ENCODE data around the gene DPH3. TPM values are rescaled to one million over a fixed set of nuclear protein-coding genes. Genes with fewer than 3 reads are reported as not detected.

DPH3 gene
- total and polyA plus RNA-seq, 9 of the 15 experiments (the other 6 are each of a cell fraction or from before 2014, with no cell fraction given): 15.9 to 131 (median 38.7) TPM

DNA sequence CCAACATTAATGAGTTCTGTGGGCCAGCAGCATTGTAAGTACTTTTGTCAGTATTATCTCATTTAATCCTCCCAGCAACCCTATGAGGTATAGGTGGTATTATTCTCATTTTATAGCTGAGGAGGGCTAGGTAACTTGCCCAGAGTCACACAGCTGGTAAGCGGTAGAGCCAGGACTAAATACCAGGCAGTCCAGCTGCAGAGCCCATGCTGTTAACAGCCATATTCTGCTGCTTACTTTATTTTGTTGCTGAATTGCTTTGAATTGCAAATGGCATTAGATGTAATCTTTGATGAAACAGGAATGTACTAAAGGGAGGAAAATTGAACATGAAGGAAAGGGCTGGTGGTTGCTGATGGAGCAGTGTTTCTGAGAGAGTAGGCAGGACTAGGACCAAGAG is 19.9 kb upstream of the DPH3 start (continued):
- TF ChIP-seq, protein P1, sequence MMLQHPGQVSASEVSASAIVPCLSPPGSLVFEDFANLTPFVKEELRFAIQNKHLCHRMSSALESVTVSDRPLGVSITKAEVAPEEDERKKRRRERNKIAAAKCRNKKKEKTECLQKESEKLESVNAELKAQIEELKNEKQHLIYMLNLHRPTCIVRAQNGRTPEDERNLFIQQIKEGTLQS (IDR thresholded peaks at IDR 0.05): no peak
- TF ChIP-seq, protein P1 (CRISPR knock-in tag; conservative IDR thresholded peaks at IDR 0.05): no peak
- TF ChIP-seq NR2C1 (IDR thresholded peaks at IDR 0.05) (no peak), NR2C1 (tag; IDR thresholded peaks at IDR 0.05) (no peak), KLF13 (tag; IDR thresholded peaks at IDR 0.05; ENCODE audit: borderline replicate concordance, low read depth) (no peak), ZSCAN29 (IDR thresholded peaks at IDR 0.05) (no peak)

DNA sequence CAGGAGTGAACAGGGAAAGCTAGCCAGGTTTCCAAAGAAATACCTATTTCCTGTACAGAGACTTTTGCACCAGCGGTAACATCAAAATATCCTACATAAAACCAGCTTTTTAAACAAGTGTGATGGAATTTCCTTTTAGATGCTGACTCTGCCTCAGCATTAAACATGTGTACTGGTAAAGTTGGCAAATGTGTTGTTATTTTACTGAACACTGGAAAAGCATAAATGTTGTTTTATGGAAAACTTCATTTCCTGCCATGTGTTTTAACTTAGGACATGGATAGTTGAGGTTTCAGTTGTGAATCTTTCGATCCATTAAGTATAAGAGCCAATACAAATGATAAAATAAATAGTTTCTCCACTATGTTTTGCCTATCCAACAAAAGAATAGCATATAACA is 15.9 kb upstream of the DPH3 start:
- no peak for TF ChIP-seq DIDO1 (tag; IDR thresholded peaks at IDR 0.05; ENCODE audit: low read depth)
- TF ChIP-seq YBX1 (IDR thresholded peaks at IDR 0.05): no peak
- TF ChIP-seq XRCC4 (IDR thresholded peaks at IDR 0.05; ENCODE audit: extremely low read depth, insufficient read depth, insufficient read length): no peak
- no peak for TF ChIP-seq ZNF696 (CRISPR knock-in tag; conservative IDR thresholded peaks at IDR 0.05)
- TF ChIP-seq, protein P2, sequence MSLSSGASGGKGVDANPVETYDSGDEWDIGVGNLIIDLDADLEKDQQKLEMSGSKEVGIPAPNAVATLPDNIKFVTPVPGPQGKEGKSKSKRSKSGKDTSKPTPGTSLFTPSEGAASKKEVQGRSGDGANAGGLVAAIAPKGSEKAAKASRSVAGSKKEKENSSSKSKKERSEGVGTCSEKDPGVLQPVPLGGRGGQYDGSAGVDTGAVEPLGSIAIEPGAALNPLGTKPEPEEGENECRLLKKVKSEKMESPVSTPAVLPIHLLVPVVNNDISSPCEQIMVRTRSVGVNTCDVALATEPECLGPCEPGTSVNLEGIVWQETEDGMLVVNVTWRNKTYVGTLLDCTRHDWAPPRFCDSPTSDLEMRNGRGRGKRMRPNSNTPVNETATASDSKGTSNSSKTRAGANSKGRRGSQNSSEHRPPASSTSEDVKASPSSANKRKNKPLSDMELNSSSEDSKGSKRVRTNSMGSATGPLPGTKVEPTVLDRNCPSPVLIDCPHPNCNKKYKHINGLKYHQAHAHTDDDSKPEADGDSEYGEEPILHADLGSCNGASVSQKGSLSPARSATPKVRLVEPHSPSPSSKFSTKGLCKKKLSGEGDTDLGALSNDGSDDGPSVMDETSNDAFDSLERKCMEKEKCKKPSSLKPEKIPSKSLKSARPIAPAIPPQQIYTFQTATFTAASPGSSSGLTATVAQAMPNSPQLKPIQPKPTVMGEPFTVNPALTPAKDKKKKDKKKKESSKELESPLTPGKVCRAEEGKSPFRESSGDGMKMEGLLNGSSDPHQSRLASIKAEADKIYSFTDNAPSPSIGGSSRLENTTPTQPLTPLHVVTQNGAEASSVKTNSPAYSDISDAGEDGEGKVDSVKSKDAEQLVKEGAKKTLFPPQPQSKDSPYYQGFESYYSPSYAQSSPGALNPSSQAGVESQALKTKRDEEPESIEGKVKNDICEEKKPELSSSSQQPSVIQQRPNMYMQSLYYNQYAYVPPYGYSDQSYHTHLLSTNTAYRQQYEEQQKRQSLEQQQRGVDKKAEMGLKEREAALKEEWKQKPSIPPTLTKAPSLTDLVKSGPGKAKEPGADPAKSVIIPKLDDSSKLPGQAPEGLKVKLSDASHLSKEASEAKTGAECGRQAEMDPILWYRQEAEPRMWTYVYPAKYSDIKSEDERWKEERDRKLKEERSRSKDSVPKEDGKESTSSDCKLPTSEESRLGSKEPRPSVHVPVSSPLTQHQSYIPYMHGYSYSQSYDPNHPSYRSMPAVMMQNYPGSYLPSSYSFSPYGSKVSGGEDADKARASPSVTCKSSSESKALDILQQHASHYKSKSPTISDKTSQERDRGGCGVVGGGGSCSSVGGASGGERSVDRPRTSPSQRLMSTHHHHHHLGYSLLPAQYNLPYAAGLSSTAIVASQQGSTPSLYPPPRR (CRISPR knock-in tag; IDR thresholded peaks at IDR 0.05; ENCODE audit: borderline replicate concordance): no peak
- no peak for TF ChIP-seq ZNF785 (CRISPR knock-in tag; IDR thresholded peaks at IDR 0.05)
- TF ChIP-seq SIN3A (IDR thresholded peaks at IDR 0.05; ENCODE audit: borderline replicate concordance in 2 of 2, control insufficient read depth in 1 of 2, low read depth in 2 of 2, low read length in 2 of 2): no peak
- no peak for TF ChIP-seq MCM7 (IDR thresholded peaks at IDR 0.05)
- TF ChIP-seq KHSRP (IDR thresholded peaks at IDR 0.05): no peak
- TF ChIP-seq KDM1A (IDR thresholded peaks at IDR 0.05): no peak
- Histone ChIP-seq H3K36me3 (ENCODE audit: control insufficient read depth, insufficient read depth, low read length) (peaks cover 92% of the 10 kb centered on the region), H2AFZ (ENCODE audit: low read depth, low read length) (no peak overlapping the region), H3K4me1 (replicated peaks in 1 of 2; ENCODE audit: control insufficient read depth in 2 of 2, insufficient read depth in 2 of 2, low read length in 2 of 2) (0 out of 5 replicates have a peak, but pooled peaks cover 0 to 4% of the 10 kb centered on the region in 2 experiments), H3K4me2 (ENCODE audit: insufficient read depth, low read length) (no peak overlapping the region), H3K4me3 (no peak overlapping the region), H3K9ac (ENCODE audit: insufficient read depth in 1 of 2, low read depth in 2 of 2, low read length in 2 of 2) (no peak overlapping the region), H3K27ac (ENCODE audit: extremely low read depth, low read depth, low read length) (no peak overlapping the region), H3K27me3 (ENCODE audit: control insufficient read depth in 2 of 2, insufficient read depth in 2 of 2, low read length in 2 of 2) (no peaks in the 10 kb centered on the region), H4K20me1 (replicated peaks; ENCODE audit: control insufficient read depth, insufficient read depth, low read length) (no peaks in the 10 kb centered on the region; the same call in 1 of the 2 replicates), H3K9me1 (ENCODE audit: control insufficient read depth, insufficient read depth, low read length) (no peaks in the 10 kb centered on the region), H3K79me2 (ENCODE audit: control insufficient read depth, insufficient read depth, low read length) (0 out of 3 replicates have a peak, but pooled peaks cover 3% of the 10 kb centered on the region), H3K9me3 (replicated peaks; ENCODE audit: control insufficient read depth, insufficient read depth, low read depth, low read length) (no peaks in the 10 kb centered on the region)
- no peak for FAIRE-seq
- CTCF ChIA-PET (ENCODE audit: low intra/inter-chr PET ratio): no interaction called here
- WGBS (ENCODE audit: insufficient coverage, low coverage, missing lambda C conversion rate): 98% methylated on average over 2 of the region's 2 CpGs
- intact Hi-C loops (cut with micrococcal nuclease): no loop called here
- ATAC-seq: no peak
- in situ Hi-C loops (cut with MboI): no loop called here
- BruUV-seq (replicated peaks): no TSS peak
- POLR2A ChIA-PET: interaction anchor here (1.0 to 2.2 kb wide), 2 partner anchors 16 to 274 kb away, joined by 3 to 11 read pairs; partner anchors contain the start of genes DPH3 and OXNAD1
- no peak for DNase-seq (ENCODE audit: extremely low read depth in 1 of 4, low spot score in 3 of 4)

Measured in K562 (cell line).